H9 (cell line): ENCODE measurements around the gene MICOS13. TPM values are rescaled to one million over a fixed set of nuclear protein-coding genes. Genes with fewer than 3 reads are reported as not detected.

ENCODE experiments used
- DNase-seq: peaks from one replicate; pipeline ENCODE4 v3.0.0-alpha.2; 2017
- H2AFZ ChIP-seq: one replicate; pipeline ENCODE4 v1.6.1; 2013; ENCODE audit warnings: mild to moderate bottlenecking, low read length, control low read depth, moderate library complexity
- H2AK5ac ChIP-seq: 2 replicates; pipeline ENCODE4 v1.6.1; 2013; ENCODE audit warnings: low read length, control low read depth, mixed read lengths; ENCODE audit not compliant: insufficient read length
- H2BK120ac ChIP-seq: one replicate; pipeline ENCODE4 v1.6.1; 2013; ENCODE audit warnings: low read depth, mild to moderate bottlenecking, low read length, control low read depth, inconsistent platforms; ENCODE audit not compliant: poor library complexity, severe bottlenecking
- H2BK12ac ChIP-seq: 2 replicates; pipeline ENCODE4 v1.6.1; 2013; ENCODE audit warnings: low read length, control low read depth, mixed read lengths, low read depth; ENCODE audit not compliant: insufficient read length
- H2BK15ac ChIP-seq: 2 replicates; pipeline ENCODE4 v1.6.1; 2013; ENCODE audit warnings: low read depth, low read length, control low read depth
- H2BK20ac ChIP-seq: one replicate; pipeline ENCODE4 v1.6.1; 2013; ENCODE audit warnings: low read depth, mild to moderate bottlenecking, low read length, control low read depth, inconsistent platforms; ENCODE audit not compliant: poor library complexity, severe bottlenecking
- H2BK5ac ChIP-seq: 2 replicates; pipeline ENCODE4 v1.6.1; 2013; ENCODE audit warnings: low read length, control low read depth, mixed read lengths; ENCODE audit not compliant: insufficient read length
- H3K14ac ChIP-seq: 2 replicates; pipeline ENCODE4 v1.6.1; 2013; ENCODE audit warnings: low read length, control low read depth; ENCODE audit not compliant: insufficient read depth
- H3K18ac ChIP-seq: 2 replicates; pipeline ENCODE4 v1.6.1; 2013; ENCODE audit warnings: low read depth, mild to moderate bottlenecking, mixed read lengths, low read length, control low read depth; ENCODE audit not compliant: insufficient read length
- H3K23ac ChIP-seq: 2 replicates; pipeline ENCODE4 v1.6.1; 2013; ENCODE audit warnings: low read length, control low read depth, mixed read lengths, low read depth; ENCODE audit not compliant: insufficient read length
- H3K23me2 ChIP-seq: 2 replicates; pipeline ENCODE4 v1.6.1; 2013; ENCODE audit warnings: low read depth, mild to moderate bottlenecking, mixed read lengths, low read length, control low read depth; ENCODE audit not compliant: insufficient read length, poor library complexity, severe bottlenecking
- H3K27ac ChIP-seq: 2 replicates; pipeline ENCODE4 v1.5.1; 2013; ENCODE audit warnings: low read length, control low read depth, mixed read lengths, low read depth; ENCODE audit not compliant: insufficient read length
- H3K27me3 ChIP-seq: 2 replicates; pipeline ENCODE4 v1.6.1; 2013; ENCODE audit warnings: low read length, control low read depth, inconsistent platforms; ENCODE audit not compliant: insufficient read depth
- H3K4ac ChIP-seq: 2 replicates; pipeline ENCODE4 v1.6.1; 2013; ENCODE audit warnings: low read depth, mild to moderate bottlenecking, control low read depth, inconsistent platforms, low read length, moderate library complexity
- H3K4me1 ChIP-seq: 2 replicates; pipeline ENCODE4 v1.6.1; 2013; ENCODE audit warnings: low read length, control low read depth, inconsistent platforms; ENCODE audit not compliant: insufficient read depth
- H3K4me2 ChIP-seq: 2 replicates; pipeline ENCODE4 v1.6.1; 2013; ENCODE audit warnings: low read length, control low read depth, mixed read lengths; ENCODE audit not compliant: insufficient read length, insufficient read depth
- H3K56ac ChIP-seq: 2 replicates; pipeline ENCODE4 v1.6.1; 2013; ENCODE audit warnings: low read depth, mild to moderate bottlenecking, mixed read lengths, low read length, control low read depth; ENCODE audit not compliant: insufficient read length
- H3K79me1 ChIP-seq: 2 replicates; pipeline ENCODE4 v1.6.1; 2013; ENCODE audit warnings: low read depth, mild to moderate bottlenecking, moderate library complexity, low read length, control low read depth, inconsistent platforms; ENCODE audit not compliant: insufficient read depth, poor library complexity, severe bottlenecking
- H3K79me2 ChIP-seq: 2 replicates; pipeline ENCODE4 v1.6.1; 2013; ENCODE audit warnings: low read length, control low read depth, inconsistent platforms; ENCODE audit not compliant: insufficient read depth
- H3K9ac ChIP-seq: 2 replicates; pipeline ENCODE4 v1.6.1; 2013; ENCODE audit warnings: low read length, control low read depth, mixed read lengths; ENCODE audit not compliant: insufficient read length; ENCODE audit errors: extremely low read depth
- H3K9me3 ChIP-seq: one replicate; pipeline ENCODE4 v1.6.1; 2013; ENCODE audit warnings: low read depth, low read length, inconsistent platforms; ENCODE audit not compliant: control insufficient read depth
- H3T11ph ChIP-seq: one replicate; pipeline ENCODE4 v1.6.1; 2013; ENCODE audit warnings: mild to moderate bottlenecking, low read length, control low read depth, inconsistent platforms
- H4K20me1 ChIP-seq: one replicate; pipeline ENCODE4 v1.6.1; 2013; ENCODE audit not compliant: control insufficient read depth, insufficient read length, insufficient read depth
- H4K5ac ChIP-seq: 2 replicates; pipeline ENCODE4 v1.6.1; 2013; ENCODE audit warnings: low read depth, mild to moderate bottlenecking, mixed read lengths, low read length, control low read depth; ENCODE audit not compliant: insufficient read length
- H4K8ac ChIP-seq: replicated peaks from 2 replicates; pipeline ENCODE4 v1.6.1; 2013; ENCODE audit warnings: low read length, control low read depth, mixed read lengths, low read depth; ENCODE audit not compliant: insufficient read length
- H4K91ac ChIP-seq: 2 replicates; pipeline ENCODE4 v1.6.1; 2013; ENCODE audit warnings: low read depth, mild to moderate bottlenecking, moderate library complexity, mixed read lengths, low read length, control low read depth; ENCODE audit not compliant: insufficient read length
- H3K27ac Mint-ChIP-seq, 3 experiments: 2 replicates in 2 of 3; 3 replicates in 1 of 3; pipeline ENCODE4 v1.8.0; 2020 to 2021; ENCODE audit warnings: mixed read lengths in 3 of 3, mild to moderate bottlenecking in 1 of 3, moderate library complexity in 1 of 3
- H3K27me3 Mint-ChIP-seq: 2 replicates; pipeline ENCODE4 v1.8.0; 2021; ENCODE audit warnings: low read depth, mild to moderate bottlenecking, moderate library complexity, mixed read lengths
- H3K36me3 Mint-ChIP-seq, 3 experiments: 2 replicates in 2 of 3; 3 replicates in 1 of 3; pipeline ENCODE4 v1.8.0; 2020 to 2021; ENCODE audit warnings: low read depth in 3 of 3, mixed read lengths in 3 of 3; ENCODE audit not compliant: insufficient read depth in 1 of 3
- H3K4me1 Mint-ChIP-seq, 2 experiments: 2 replicates each; pipeline ENCODE4 v1.8.0; 2020; ENCODE audit warnings: mixed read lengths in 2 of 2
- H3K4me3 Mint-ChIP-seq, 2 experiments: 2 replicates in 1 of 2; 3 replicates in 1 of 2; pipeline ENCODE4 v1.8.0; 2020 to 2021; ENCODE audit warnings: mild to moderate bottlenecking in 2 of 2, mixed read lengths in 2 of 2, moderate library complexity in 1 of 2
- H3K9me3 Mint-ChIP-seq, 2 experiments: 2 replicates in 1 of 2; 3 replicates in 1 of 2; pipeline ENCODE4 v1.8.0; 2020; ENCODE audit warnings: mild to moderate bottlenecking in 2 of 2, mixed read lengths in 2 of 2, moderate library complexity in 1 of 2
- WGBS: extraction: QIAGEN DNeasy Blood & Tissue Kit; methylation state at CpG from one replicate; pipeline ENCODE4 v1.1.7; 2013; ENCODE audit warnings: missing lambda C conversion rate, low lambda C conversion rate, mixed read lengths; ENCODE audit not compliant: insufficient read length; ENCODE audit errors: extremely low coverage; 5-methylcytosine and 5-hydroxymethylcytosine counted together
- total RNA-seq: library from RNA; stranded (reverse); gene quantifications from 2 replicates; pipeline ENCODE4 v1.2.1, GENCODE V29; 2021
- TF ChIP-seq, protein P1 (sequence below): fragments of 200-600 bp; sonication (generic); conservative IDR thresholded peaks from 3 replicates; pipeline ENCODE4 v1.8.0; 2021; ENCODE audit warnings: antibody characterized with exemption, mild to moderate bottlenecking

Gene MICOS13
- total RNA-seq, 1 experiment from 2014 or later, result 23.8 TPM

DNA sequence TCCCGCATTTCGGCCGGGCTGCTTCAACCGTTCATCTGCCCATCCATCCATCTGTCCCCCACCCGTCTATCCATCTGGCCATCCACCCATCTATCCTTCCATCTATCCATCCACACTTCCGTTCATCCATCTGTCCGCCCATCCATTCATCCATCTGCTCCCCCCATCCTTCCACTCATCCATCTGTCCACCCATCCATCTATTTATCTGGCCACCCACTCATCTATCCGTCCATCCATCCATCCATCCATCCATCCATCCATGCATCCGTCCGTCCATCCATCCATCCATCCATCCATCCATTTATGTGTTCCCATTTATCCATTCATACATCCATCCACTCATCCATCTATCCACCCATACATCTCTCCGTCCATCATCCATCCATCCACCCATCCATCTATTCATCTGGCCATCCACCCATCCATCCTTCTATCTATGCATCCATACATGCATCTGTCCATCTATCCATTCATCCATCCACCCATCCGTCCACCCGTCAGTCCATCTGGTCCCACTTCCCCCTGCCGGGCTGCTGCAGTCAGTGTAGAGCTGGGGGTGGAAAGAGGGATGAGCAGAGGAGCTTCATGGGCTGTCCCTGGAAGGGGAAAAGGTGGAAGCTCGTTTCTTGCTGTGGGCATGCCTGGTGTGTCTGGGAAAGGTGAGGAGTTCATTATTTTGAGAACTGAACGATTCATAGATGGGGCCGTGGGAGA is 1.2 kb upstream of the MICOS13 start:
- TF ChIP-seq, protein P1, sequence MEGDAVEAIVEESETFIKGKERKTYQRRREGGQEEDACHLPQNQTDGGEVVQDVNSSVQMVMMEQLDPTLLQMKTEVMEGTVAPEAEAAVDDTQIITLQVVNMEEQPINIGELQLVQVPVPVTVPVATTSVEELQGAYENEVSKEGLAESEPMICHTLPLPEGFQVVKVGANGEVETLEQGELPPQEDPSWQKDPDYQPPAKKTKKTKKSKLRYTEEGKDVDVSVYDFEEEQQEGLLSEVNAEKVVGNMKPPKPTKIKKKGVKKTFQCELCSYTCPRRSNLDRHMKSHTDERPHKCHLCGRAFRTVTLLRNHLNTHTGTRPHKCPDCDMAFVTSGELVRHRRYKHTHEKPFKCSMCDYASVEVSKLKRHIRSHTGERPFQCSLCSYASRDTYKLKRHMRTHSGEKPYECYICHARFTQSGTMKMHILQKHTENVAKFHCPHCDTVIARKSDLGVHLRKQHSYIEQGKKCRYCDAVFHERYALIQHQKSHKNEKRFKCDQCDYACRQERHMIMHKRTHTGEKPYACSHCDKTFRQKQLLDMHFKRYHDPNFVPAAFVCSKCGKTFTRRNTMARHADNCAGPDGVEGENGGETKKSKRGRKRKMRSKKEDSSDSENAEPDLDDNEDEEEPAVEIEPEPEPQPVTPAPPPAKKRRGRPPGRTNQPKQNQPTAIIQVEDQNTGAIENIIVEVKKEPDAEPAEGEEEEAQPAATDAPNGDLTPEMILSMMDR, result no peak
- Histone ChIP-seq H2BK120ac (no peak overlapping the region), H3K79me1 (no peaks in the 10 kb centered on the region), H3K27ac (no peak overlapping the region), H4K20me1 (no peaks in the 10 kb centered on the region), H4K91ac (no peak overlapping the region), H3K23ac (no peak overlapping the region), H2BK20ac (no peak overlapping the region), H2AK5ac (no peak overlapping the region), H3K4me1 (no peaks in the 10 kb centered on the region; the same call in 1 of the 2 replicates), H2BK12ac (no peak overlapping the region), H3K14ac (peak overlapping the region; percentile 22; the same call in 1 of the 2 replicates), H3K18ac (no peak overlapping the region), H2AFZ (no peak overlapping the region), H4K8ac (no peak overlapping the region), H2BK15ac (no peak overlapping the region), H3K27me3 (no peaks in the 10 kb centered on the region), H3K23me2 (peaks cover 14% of the 10 kb centered on the region), H3K4me2 (peak overlapping the region; percentile 69), H3T11ph (no peak overlapping the region), H3K4ac (no peak overlapping the region), H4K5ac (no peak overlapping the region), H3K9ac (peak overlapping the region; percentile 1), H3K56ac (no peak overlapping the region), H3K79me2 (no peaks in the 10 kb centered on the region), H3K9me3 (no peaks in the 10 kb centered on the region), H2BK5ac (no peak overlapping the region)
- peak overlapping the region; percentile 79 to 92 for H3K4me3 Mint-ChIP-seq
- WGBS, result 100% methylated on average over 1 of the region's 17 CpGs
- H3K9me3 Mint-ChIP-seq, result peaks cover 0 to 2% of the 10 kb centered on the region in 2 experiments; a peak in 2 of 5 replicates
- no peak for DNase-seq
- peaks cover 9% of the 10 kb centered on the region for H3K27me3 Mint-ChIP-seq
- peaks cover 20 to 31% of the 10 kb centered on the region in 2 experiments for H3K4me1 Mint-ChIP-seq
- H3K27ac Mint-ChIP-seq, result no peak overlapping the region
- peaks cover 0 to under 1% (median 0%) of the 10 kb centered on the region in 3 experiments; a peak in 1 of 7 replicates for H3K36me3 Mint-ChIP-seq
